Glomerular endothelial cell (primary cell): ENCODE results near the gene SLC66A1. TPM values are rescaled to one million over a fixed set of nuclear protein-coding genes. Genes with fewer than 3 reads are reported as not detected.

ENCODE experiments used
- DNase-seq: peaks from one replicate; pipeline ENCODE4 v3.0.0-alpha.2; 2011; ENCODE audit warnings: low read depth, low spot score; ENCODE audit errors: extremely low read depth
- total RNA-seq: library from RNA; depleted of rRNA; stranded (reverse); fragments of >200 nt; gene quantifications from 2 replicates; pipeline ENCODE4 v1.2.3, GENCODE V29; 2015

The SLC66A1 gene
- total RNA-seq, 1 donor from 2014 or later, result 19.0 TPM

DNA sequence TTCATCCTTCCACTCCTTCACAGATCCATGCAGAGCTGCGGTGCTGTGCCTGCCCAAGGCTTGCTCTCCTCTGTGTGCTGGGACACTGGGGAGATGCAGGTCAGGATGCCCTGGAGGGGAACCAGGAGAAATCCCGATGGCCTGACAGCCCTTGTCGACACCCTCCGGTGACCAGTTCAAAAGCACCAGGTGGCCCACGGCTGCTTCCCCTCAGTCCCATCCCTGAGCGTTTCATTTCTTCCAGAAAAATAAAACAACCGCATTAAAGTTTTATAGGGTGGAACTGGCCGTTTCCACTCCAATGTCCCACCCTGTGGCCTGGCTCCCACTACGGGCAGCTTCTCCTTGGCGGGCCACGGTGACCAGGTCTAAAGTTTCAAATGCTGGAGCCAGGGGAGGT, 48.3 kb downstream of the SLC66A1 start:
- no peak for DNase-seq

DNA sequence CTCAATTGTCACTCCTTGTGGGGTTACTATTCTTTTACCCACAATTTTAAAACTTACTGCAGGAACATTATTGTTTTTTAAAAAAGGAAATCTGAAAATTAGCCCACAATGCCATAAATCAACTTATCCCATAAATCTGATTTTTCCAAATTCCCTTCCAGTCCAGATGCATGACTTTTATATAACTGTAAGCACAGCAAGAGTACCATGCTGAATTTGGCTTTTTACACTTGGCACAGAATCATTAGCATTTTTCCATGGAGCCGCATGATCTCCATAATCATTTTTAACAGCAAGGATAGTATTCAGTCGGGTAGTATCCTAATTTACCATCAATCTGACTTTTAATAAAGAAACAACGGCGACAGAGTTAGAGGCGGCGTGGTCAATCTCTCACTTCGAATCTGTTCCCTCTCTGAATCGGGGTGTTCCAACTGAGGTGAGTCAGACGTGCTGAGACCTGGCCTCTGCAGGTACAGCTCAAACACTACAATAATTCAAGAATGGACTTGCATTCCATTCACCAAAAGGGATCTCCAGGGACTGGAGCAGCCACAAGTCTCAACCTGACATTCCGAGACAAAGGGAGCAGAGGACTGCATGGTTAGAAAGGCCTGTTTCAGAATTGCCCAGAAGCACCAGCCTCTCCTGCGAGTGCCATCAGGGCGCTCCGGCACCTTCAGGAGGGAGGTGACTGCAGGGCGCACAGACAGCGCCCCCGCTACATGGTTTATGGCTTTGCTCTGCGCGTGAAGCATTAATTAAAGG, 48.9 kb downstream of the SLC66A1 start:
- no peak for DNase-seq

DNA sequence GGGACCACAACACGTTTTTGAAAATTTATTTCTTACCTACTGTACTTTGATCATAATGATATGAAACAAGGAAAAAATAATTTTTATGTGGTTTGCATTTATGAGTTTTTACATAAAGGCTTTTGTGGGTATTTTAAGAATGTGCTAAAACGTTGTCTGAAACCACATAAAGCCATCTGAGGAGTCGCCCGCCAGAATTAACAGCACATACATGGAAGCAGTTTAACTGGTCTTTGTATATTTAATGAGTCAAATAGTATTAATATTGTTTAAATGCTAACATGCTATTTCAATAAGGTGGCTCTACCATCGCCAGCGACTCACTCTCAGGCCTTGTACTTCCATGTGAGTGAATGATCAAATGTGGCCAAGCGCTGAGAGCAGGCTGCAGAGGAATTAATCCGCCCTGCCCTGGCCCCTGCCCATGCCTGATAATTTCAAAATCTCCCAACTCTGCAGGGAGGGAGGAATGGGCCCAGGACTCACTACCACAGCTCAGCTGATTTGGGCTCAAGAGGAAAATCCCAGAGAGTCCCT, 49.6 kb downstream of the SLC66A1 start:
- no peak for DNase-seq

DNA sequence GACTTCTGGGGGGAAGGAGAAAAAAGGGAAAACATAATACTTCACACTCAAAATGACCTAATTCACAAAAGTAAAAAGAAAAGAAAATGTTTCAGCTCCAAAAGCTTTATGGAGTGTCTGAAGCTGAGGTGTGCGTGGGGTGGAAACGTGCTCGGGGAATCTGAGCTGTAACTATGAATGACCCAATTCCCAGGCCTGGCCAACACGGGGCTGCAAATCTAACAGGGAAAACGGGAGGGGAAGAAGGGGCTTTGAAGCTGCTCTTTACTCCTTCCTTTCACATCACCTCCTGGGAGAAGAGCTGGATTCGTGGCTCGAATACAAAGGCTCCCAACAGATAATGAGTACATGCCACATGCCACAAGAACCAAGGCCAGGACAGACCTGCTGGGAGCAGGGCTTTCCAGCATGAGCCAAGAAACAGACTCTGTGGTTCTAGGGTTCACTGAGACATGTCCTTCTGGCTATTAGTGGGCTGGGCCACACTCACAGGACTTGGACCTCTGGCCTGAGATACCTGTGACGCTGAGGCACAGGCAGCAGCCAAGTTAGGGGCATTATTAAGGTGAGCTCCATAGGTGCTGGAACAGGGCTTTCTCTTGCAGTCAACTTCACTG, 51.5 kb downstream of the SLC66A1 start:
- DNase-seq, result no peak

DNA sequence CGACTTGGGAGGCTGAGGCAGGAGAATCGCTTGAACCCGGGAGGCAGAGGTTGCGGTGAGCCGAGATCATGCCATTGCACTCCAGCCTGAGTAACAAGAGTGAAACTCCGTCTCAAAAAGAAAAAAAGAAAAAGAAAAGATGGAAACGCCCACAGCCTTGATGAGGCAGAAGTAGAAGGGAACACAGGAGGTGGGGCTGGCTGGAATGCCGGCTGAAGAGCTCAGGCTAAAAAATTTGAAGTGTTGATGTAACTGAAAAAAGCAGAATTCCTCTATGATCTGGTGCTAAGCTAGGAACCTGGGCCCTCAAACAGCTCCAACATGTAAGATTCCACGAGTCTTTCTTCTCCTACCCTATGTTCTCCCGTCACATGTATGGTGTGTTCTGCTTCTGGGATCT, 53.6 kb downstream of the SLC66A1 start:
- no peak for DNase-seq

DNA sequence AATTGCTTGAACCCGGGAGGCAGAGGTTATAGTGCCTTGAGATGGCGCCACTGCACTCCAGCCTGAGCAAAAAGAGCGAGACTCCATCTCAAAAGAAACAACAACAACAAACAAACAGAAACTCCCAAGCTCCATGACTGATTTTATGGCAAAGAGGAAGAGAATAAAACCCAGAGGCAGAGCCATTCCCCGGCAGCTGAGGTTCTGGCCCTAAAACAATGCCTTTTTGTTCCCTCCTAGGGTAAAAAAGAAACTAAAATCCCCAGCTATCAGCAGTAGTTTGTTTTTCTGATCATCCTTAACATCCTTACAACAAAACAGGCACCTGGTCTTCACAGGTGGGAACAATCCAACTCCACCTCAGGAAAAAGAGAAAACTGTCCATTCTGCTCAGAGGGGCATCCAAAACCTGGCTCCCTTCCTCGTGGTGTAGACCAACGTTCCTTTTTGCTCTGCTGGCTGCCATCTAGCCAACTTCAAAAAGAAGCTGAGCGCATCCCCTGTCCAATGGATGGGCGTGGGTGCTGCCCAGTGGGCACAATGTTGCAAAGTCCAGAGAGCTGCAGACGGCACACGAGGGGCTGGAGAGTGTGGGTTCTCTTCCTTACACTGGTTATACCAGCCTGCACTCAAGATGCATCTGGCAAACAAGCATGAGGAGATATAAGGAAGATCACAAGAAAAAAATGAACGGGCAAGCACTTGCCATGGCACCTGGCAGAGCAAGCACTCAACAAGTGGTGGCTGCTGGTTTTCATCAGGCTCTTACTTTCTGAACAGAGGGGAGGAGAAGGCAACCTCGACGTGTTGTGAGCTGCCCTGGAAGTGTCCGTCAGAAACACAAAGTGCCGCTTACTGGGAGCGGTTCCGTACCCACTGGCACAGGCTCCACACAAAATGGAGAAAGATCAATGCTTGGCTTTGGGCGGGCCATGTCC, 54.7 kb downstream of the SLC66A1 start:
- no peak for DNase-seq

DNA sequence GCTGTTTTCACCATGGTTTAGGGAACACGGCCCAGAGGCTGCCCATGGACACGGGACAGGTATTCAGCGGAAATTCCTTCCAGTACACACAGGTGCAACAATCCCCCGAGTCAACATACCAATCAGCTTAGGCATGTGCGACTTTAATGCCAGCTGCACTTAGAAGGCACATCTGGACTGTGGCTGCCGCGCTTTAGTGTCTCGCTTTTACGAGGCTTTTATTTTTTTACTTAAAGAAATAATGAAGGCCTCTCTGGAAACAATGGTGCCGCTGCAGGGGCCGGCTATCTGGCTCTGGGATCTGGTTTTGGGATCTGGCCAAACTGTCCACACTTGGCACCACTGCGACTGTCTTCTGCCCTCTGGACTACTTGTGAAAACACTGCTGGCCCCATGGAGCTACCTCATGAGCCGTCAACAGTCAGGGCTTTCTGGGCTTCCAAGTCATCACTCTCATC, 55.5 kb downstream of the SLC66A1 start:
- DNase-seq, result no peak

DNA sequence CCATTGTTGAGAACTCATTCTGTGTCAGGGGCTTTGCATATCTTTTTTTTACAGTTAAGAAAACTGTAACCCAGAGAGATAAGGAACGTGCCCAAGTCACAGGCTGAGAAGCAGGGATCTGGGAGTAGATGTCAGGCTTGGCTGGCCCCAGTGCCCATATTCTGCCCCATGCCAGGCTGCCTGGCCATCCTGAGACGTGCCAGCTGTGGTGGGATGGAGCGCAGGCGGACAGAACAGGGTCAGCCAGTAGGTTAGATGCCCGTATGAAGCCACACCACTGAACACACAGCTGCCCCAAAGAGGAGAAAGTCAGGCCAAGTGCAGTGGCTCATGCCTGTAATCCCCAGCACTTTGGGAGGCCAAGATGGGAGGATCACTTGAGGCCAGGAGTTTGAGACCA, 55.9 kb downstream of the SLC66A1 start:
- DNase-seq, result no peak

DNA sequence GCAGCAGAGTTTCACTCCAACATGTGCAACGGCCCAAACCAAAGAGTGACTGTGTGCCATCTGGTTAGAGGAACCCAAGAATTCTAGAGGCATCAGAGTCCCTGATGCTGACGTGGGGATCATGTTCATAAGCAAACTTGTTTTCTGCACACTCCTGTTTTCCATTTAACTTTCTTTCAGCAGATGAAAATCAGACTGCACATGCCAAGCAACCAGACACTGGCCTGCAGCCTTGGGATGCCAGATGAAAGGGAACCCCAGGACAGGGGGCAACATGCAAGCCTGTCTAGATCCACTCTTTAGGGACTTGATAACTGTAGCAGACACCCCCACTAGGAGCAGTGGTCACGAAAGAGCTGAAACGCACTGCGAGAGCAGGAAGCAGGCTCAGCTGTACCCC, 56.8 kb downstream of the SLC66A1 start:
- DNase-seq, result no peak

DNA sequence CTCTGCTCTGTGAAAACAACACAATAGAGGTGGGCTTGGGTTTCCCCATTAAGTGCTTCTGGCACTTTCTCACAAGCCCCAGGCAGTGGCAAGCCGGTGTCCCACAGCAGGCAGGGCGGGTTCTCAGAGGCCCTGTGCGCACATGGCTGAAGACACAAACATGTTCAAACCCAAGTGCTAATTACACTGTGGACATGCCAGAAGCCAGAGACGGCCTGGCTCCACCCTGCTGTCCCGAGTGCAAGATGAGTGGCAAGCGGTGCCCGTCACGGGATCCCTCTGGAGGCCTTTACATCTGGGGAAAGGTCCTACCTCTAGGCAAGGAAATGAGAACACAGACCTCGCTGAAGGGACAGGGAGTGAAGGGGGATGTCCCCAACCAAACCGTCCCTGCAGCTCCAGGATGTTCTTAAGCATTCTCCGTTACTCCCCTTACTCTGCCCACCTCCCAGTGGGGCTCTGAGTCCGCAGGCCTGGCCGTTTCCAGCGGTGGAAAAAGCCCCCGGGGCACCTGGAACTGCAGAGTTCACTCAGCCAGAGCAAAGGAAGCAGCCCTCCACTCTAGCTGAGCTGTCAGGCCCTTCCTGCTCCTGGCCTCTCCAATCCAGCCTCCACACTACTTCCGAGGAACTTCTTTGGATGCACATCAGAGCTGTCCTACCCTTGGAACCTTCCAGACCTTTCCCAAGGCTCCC, 57.4 kb downstream of the SLC66A1 start:
- DNase-seq, result no peak

DNA sequence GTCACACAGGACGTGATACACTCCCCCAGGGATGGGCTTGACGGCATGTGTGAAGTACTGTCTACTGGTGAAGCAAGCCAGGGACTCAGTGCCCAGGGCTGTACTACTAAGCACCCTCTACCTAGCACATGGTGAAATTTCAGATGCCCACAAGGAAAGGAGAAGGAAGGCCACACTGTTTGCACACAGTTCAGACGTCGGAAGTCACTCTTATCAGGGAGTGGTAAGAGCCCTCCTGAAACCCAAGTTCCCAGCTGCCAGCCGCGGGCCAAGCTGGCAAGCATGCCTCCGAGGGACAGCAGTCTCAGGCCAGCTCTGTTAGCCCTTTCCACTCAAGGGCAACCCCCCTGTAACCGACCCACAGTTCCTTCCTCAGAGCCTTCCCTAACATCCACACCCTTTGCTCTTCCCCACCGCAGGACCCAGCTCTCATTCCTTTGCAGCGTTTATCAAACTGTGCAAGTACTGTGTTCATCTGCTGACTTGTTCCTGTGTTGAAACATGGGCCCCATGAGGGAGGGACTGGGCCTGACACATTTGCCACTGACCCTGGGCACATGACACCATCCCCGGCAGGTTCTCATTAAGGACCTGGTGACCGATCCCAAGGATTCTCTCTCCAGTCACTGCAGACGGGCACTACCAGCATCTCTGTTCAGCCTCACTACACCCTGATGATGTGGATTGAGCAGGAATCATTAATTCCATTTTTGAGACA, 58.5 kb downstream of the SLC66A1 start:
- DNase-seq, result no peak

DNA sequence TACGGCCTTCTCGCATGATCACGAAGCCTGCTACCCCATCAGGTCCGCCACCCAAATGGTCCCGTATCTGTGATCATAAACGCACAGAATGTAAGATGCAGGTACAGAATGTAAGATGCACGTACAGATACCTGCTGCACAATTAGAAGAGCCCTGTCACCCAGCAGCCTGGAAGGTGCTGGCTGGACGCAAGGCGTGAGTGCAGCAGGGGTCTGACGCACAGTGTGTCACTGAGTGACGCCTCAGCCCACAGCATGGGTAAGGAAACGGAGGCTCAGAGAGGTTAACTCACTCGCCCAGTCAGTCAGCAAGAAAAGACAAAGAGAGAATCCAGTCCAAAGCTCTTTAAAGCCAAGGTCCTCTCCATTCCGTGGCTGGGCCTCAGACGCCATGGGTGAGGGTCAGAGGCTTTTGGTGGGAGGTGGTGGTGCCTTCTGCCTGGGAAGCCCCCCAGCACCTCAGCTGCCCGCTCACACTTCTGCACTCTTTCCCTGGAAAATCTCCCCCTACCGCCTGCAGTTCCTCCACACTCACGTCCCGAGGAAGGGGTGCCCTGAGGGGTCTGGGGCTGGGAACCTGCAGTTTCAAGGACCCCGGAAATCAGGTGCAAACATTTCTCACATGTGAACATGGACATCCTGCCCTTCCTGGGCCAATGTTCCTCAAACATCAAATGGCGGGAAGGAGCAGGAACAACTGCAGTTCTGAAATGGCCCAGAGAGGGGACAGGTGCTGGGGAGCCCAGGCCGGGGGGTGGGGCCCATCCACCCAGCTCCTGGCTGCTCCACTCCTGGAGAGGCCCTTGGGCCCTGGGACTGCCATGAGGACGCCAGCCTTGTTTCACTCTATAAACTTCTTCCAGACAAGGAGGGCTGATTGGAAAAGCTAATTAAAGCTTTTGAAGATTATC, 59.4 kb downstream of the SLC66A1 start:
- no peak for DNase-seq

DNA sequence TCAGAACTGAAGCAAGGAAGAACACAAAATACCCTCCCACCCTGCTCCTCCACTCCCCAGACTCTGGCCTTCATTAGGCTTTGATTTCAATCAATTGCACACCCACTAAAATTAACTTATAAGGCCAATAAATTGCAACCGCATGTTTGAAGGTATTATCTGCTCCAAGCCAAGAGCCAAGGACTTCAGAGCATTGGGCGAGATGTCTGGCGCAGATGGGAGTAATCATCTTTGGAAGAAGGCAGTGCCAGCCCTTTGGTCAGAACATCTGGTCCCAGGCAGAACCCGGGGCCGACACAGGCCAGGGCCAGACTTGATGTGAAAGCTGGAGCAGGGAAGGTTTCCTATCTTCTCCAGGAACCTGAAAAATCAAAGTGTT, 60.0 kb downstream of the SLC66A1 start:
- no peak for DNase-seq

DNA sequence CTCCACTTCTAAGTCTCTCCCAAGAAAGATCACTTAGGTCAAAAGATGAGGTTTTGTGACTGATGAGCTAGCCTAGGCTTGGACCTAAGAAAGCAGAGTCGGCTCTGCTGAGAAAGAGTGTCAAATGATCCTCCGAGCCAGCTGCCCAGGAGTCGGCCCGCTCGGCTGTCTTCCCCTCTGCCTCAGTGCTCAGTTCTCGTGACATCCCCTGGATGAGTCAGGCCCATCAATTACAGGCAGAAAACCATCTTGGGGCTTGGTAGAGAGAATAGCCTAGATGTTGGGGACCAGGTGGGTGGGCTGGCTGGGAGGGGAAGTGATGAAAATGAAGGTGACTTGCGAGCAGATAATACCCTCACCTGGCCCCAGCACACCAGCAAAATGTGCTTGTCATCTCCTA, 60.5 kb downstream of the SLC66A1 start:
- no peak for DNase-seq

DNA sequence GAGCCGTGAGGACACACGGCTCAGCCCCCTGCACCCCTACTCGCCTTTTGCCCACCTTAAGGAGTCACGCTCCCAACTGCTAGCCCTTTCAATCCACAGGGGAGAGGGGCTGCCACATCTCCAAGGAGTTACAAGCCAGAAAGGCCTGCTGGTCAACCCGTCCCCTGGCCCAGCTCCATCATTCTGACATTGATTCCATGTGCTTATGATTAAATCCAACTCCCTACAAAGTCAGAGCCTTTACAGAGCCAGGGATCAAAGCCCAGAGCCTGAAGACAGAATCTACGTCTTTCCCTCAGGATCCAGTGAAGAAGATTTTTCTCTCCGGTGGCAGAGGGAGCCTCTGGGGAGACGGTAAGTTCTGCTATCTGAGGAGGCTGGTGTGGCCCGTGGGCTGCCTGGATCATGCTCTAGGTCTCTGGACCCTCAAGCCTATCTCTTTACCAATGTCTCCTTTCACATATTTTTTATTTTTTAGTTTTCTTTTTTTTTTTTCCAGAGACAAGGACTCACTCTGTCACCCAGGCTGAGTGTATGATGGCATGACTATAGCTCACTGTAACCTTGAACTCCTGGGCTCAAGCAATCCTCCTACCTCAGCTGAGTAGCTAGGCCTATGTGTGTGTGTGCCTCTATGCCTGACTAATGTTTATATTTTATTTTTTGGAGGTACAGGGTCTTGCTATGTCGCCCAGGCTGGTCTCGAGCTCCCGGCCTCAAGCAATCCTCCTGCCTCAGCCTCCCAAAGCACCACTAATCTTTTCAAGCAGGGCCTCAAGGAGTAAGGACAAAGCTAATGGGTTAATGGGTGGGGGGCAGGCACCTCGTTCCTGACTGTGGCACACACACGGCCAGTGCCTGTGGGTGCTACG, 61.3 kb downstream of the SLC66A1 start:
- no peak for DNase-seq

DNA sequence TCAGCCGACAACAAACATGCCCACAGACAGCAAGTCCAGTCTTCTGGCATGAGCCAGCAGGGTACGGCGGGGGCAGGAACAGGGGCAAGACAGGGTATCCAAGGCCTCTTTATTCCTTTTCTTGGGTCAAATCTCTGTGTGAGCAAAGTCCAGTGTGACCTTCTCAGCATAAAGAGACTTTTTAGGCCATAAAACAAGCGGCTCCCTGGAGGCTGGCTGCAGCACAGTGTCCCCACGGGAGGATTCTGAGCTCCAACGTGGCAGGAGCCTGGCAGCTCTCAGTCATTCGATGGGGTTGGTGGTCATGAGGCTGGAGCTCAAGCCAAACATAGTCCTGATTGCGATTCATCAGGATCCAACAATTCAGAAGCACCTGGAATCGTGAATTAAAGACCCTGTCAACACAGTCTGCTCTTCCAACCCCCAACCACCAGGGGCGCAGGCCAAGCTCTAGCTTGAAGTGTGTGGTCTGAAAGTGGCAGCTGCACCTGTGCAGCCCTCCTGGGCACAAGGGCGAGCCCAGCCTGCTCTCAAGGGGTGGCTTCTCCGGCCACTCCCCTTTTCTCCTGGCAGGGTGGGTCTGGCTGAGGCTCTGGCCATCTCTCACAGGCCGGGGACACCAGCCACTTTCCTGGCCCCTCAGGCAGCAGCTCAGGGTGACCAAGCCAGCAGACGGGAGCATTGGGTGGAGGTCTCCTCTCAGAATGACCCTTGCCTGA, 62.1 kb downstream of the SLC66A1 start:
- DNase-seq, result no peak

DNA sequence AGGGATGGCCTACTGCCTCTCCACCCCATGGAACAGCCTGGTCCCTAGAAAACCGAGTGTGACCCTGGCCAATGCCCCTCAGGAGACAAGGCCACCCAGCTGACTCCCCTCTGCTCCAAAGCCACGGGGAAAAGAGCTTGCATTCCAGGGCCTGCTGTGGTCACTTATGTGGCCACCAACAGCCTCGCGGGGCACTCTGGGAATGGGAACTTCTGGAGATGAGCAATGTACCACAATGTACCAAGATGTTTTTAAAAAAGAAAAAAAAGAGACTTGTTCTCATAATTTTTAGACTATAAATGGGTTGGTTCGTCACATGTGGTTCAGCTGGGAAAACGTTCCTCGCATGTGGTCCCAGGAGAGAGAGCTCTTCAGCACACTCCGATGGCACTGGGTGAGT, 62.8 kb downstream of the SLC66A1 start:
- DNase-seq, result no peak
